Activated CD8-positive, alpha-beta memory T cell treated with anti-CD3 and anti-CD28 coated beads, Interleukin-2, amount 50 U/mL, for 48 hours (primary cell): ENCODE measurements around the gene NGEF.

Source experiments
- DNase-seq: peaks from one replicate; pipeline ENCODE4 v3.0.0-alpha.2; 2020

The NGEF gene

GRCh38 chr2:232997749-232998665 lies 15.0 kb downstream of the NGEF start:
- no peak for DNase-seq

GRCh38 chr2:232994446-232994845 lies 18.6 kb downstream of the NGEF start:
- DNase-seq: no peak

- DNase-seq: no peak
Measured at GRCh38 chr2:232993231-232993821, 19.7 kb downstream of the NGEF start.

- no peak for DNase-seq
Measured at GRCh38 chr2:232986155-232986554, 26.9 kb downstream of the NGEF start.

- DNase-seq: no peak
Measured at GRCh38 chr2:232984451-232985207, 28.4 kb downstream of the NGEF start.

- no peak for DNase-seq
Measured at GRCh38 chr2:232983669-232984140, 29.4 kb downstream of the NGEF start.

- no peak for DNase-seq
Measured at GRCh38 chr2:232982926-232983668, 30.0 kb downstream of the NGEF start.

GRCh38 chr2:232981767-232982360 lies 31.2 kb downstream of the NGEF start:
- DNase-seq: peak; percentile 45

GRCh38 chr2:232981356-232981755 lies 31.7 kb downstream of the NGEF start:
- peak; percentile 23 for DNase-seq

- DNase-seq: peak; percentile 37
Measured at GRCh38 chr2:232980683-232981082, 32.4 kb downstream of the NGEF start.

- DNase-seq: peak; percentile 38
Measured at GRCh38 chr2:232979871-232980461, 33.1 kb downstream of the NGEF start.

- peak; percentile 36 for DNase-seq
Measured at GRCh38 chr2:232977438-232977971, 35.6 kb downstream of the NGEF start.

GRCh38 chr2:232976666-232977437 lies 36.2 kb downstream of the NGEF start:
- peak; percentile 30 for DNase-seq

GRCh38 chr2:232976176-232976575 lies 36.9 kb downstream of the NGEF start:
- DNase-seq: no peak

- no peak for DNase-seq
Measured at GRCh38 chr2:232974396-232974795, 38.7 kb downstream of the NGEF start.

- no peak for DNase-seq
Measured at GRCh38 chr2:232973796-232974195, 39.3 kb downstream of the NGEF start.

GRCh38 chr2:232973011-232973735 lies 39.9 kb downstream of the NGEF start:
- no peak for DNase-seq

- no peak for DNase-seq
Measured at GRCh38 chr2:232971744-232972143, 41.3 kb downstream of the NGEF start.

GRCh38 chr2:232970051-232970450 lies 43.0 kb downstream of the NGEF start:
- no peak for DNase-seq

GRCh38 chr2:232967474-232967873 lies 45.6 kb downstream of the NGEF start:
- DNase-seq: no peak
